Breast epithelium (tissue), 4 donors: ENCODE measurements around the gene PTPRF. TPM values are rescaled to one million over a fixed set of nuclear protein-coding genes. Genes with fewer than 3 reads are reported as not detected.

Experiments
- DNase-seq, 2 donors: peaks; one replicate each; pipeline ENCODE4 v3.0.0-alpha.2; 2019; ENCODE audit warnings: low spot score in 2 of 2
- H3K27ac ChIP-seq, 2 donors: fragments of 200-600 bp; sonication (generic) in 1 of 2; one replicate each; pipeline ENCODE4 v1.5.1; 2016 to 2019; ENCODE audit warnings: mild to moderate bottlenecking in 1 of 2
- H3K27me3 ChIP-seq, 2 donors: fragments of 200-600 bp; sonication (generic) in 1 of 2; one replicate each; pipeline versions ENCODE4 v1.5.1 to v1.6.0; 2017 to 2019; ENCODE audit warnings: control low read depth in 1 of 2, mild to moderate bottlenecking in 1 of 2
- H3K36me3 ChIP-seq: fragments of 200-600 bp; one replicate; pipeline ENCODE4 v1.5.1; 2019
- H3K4me1 ChIP-seq, 2 donors: fragments of 200-600 bp; sonication (generic); one replicate each; pipeline ENCODE4 v1.5.1; 2016 to 2019; ENCODE audit warnings: control low read depth in 1 of 2
- H3K4me3 ChIP-seq, 3 donors: fragments of 200-600 bp; sonication (generic); 1 replicate in 2 of 3; 2 replicates in 1 of 3; pipeline ENCODE4 v1.5.1; 2016 to 2019; ENCODE audit warnings: mild to moderate bottlenecking in 3 of 3, moderate library complexity in 2 of 3
- H3K9me3 ChIP-seq, 2 donors: fragments of 200-600 bp; sonication (generic) in 1 of 2; one replicate each; pipeline ENCODE4 v1.5.1; 2016 to 2019; ENCODE audit warnings: control low read depth in 1 of 2
- CTCF ChIP-seq, 3 donors: fragments of 450-650 bp; IDR thresholded peaks; one replicate each; pipeline ENCODE4 v1.5.1; 2016 to 2017; ENCODE audit warnings: antibody characterized with exemption in 3 of 3, mild to moderate bottlenecking in 3 of 3, moderate library complexity in 3 of 3
- POLR2A ChIP-seq: fragments of 450-650 bp; IDR thresholded peaks from one replicate; pipeline ENCODE4 v1.6.1; 2016; ENCODE audit warnings: antibody characterized with exemption, mild to moderate bottlenecking, moderate library complexity
- POLR2AphosphoS5 ChIP-seq, 3 donors: sonication (generic); formaldehyde crosslinking; IDR thresholded peaks; one replicate each; pipeline ENCODE4 v1.6.1; 2017; ENCODE audit warnings: antibody characterized with exemption in 3 of 3
- intact Hi-C: fragments of 100-400 bp; cut with DNase I; formaldehyde crosslinking; loops from one replicate; pipeline ENCODE4 v1.15.1; 2023; ENCODE audit warnings: low total_unique reads
- total RNA-seq, 3 donors: library from RNA; depleted of rRNA; stranded (reverse); fragments of >200 nt; gene quantifications; one replicate each; pipeline ENCODE4 v1.1.0, GENCODE V29; 2016

Gene PTPRF
- total RNA-seq, 3 donors from 2014 or later = 109 to 149 (median 116) TPM

GRCh38 chr1:43592051-43592665, 61.5 kb downstream of the PTPRF start:
- Histone ChIP-seq H3K27ac (no peak overlapping the region), H3K9me3 (no peaks in the 10 kb centered on the region), H3K36me3 (no peaks in the 10 kb centered on the region), H3K27me3 (no peaks in the 10 kb centered on the region), H3K4me3 (no peak overlapping the region), H3K4me1 (no peaks in the 10 kb centered on the region)
- no peak for DNase-seq
- TF ChIP-seq POLR2AphosphoS5 (IDR thresholded peaks at IDR 0.05) (no peak), POLR2A (no peak), CTCF (IDR thresholded peaks at IDR 0.05) (no peak)
- intact Hi-C loops = no loop called here

GRCh38 chr1:43592974-43593683, 62.4 kb downstream of the PTPRF start:
- Histone ChIP-seq H3K27ac (no peak overlapping the region), H3K4me3 (no peak overlapping the region), H3K4me1 (no peaks in the 10 kb centered on the region), H3K36me3 (no peaks in the 10 kb centered on the region), H3K9me3 (no peaks in the 10 kb centered on the region), H3K27me3 (no peaks in the 10 kb centered on the region)
- TF ChIP-seq POLR2AphosphoS5 (IDR thresholded peaks at IDR 0.05) (no peak), CTCF (IDR thresholded peaks at IDR 0.05) (no peak), POLR2A (no peak)
- DNase-seq = no peak
- intact Hi-C loops = no loop called here

- Histone ChIP-seq H3K27me3 (no peaks in the 10 kb centered on the region), H3K4me1 (no peaks in the 10 kb centered on the region), H3K4me3 (no peak overlapping the region), H3K36me3 (no peaks in the 10 kb centered on the region), H3K27ac (no peak overlapping the region), H3K9me3 (no peaks in the 10 kb centered on the region)
- TF ChIP-seq CTCF (IDR thresholded peaks at IDR 0.05) = no peak
- no peak for TF ChIP-seq POLR2AphosphoS5 (IDR thresholded peaks at IDR 0.05)
- no peak for TF ChIP-seq POLR2A
- DNase-seq = no peak
- intact Hi-C loops = no loop called here
These were observed 65.9 kb downstream of the PTPRF start for GRCh38 chr1:43596579-43596978.

- DNase-seq = no peak
- Histone ChIP-seq H3K27ac (no peak overlapping the region), H3K27me3 (no peaks in the 10 kb centered on the region), H3K36me3 (no peaks in the 10 kb centered on the region), H3K9me3 (no peaks in the 10 kb centered on the region), H3K4me3 (no peak overlapping the region), H3K4me1 (no peaks in the 10 kb centered on the region)
- intact Hi-C loops = no loop called here
- TF ChIP-seq POLR2AphosphoS5 (IDR thresholded peaks at IDR 0.05) (no peak), CTCF (IDR thresholded peaks at IDR 0.05) (no peak), POLR2A (no peak)
These were observed 66.3 kb downstream of the PTPRF start for GRCh38 chr1:43597028-43597427.

GRCh38 chr1:43597721-43598120, 67.0 kb downstream of the PTPRF start:
- no peak overlapping the region for H3K27ac ChIP-seq
- TF ChIP-seq POLR2A = no peak
- no peak for TF ChIP-seq POLR2AphosphoS5 (IDR thresholded peaks at IDR 0.05)
- no peak for TF ChIP-seq CTCF (IDR thresholded peaks at IDR 0.05)
- no peaks in the 10 kb centered on the region for H3K9me3 ChIP-seq
- H3K4me1 ChIP-seq = no peaks in the 10 kb centered on the region
- H3K36me3 ChIP-seq = no peaks in the 10 kb centered on the region
- H3K4me3 ChIP-seq = no peak overlapping the region
- intact Hi-C loops = no loop called here
- no peaks in the 10 kb centered on the region for H3K27me3 ChIP-seq
- DNase-seq = no peak
